ENCODE measurements around the gene IPO7.
A peak's percentile ranks its signal among the peaks of the same experiment; 100 is the strongest.
"Not testable (repeated sequence)": the region's sequence is repeated elsewhere in the genome, so short reads cannot be mapped to it uniquely, and the experiment has no call there.

Gene IPO7

DNA sequence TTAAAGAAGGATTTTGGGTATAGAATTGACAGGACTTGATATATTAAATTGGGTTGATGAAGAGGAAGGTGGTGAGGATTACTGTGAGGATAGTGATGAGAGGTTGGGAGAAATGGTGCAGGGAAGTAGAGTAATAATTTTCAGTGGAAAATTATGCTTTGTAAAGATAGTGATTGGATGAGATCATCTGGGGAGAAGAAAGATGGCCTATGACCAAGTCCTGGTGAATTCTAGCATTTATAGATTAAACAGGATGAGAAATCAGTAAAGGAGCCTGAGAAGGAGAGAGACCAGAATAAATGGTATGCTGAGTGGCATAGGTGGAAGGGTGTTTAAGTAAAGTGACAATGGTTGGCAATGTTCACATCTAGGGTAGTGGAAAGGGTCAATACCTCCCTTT is 15.0 kb downstream of the IPO7 start:
- DNase-seq: no peak

DNA sequence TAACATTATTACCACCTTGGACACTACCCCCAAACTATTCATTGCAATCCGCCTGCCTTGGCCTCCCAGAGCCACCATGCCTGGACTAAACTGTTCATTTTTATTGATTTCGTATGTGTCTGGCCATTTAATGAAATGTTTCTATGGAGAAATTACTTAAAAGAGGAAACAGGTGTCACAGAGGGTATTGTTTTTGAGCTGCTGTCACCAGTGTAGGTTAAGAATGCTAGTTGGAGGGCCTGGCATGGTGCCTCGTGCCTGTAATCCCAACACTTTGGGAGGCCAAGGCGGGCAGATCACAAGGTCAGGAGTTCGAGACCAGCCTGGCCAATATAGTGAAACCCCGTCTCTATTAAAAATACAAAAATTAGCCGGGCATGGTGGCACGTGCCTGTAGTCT is 17.4 kb downstream of the IPO7 start:
- not testable (repeated sequence) for DNase-seq

DNA sequence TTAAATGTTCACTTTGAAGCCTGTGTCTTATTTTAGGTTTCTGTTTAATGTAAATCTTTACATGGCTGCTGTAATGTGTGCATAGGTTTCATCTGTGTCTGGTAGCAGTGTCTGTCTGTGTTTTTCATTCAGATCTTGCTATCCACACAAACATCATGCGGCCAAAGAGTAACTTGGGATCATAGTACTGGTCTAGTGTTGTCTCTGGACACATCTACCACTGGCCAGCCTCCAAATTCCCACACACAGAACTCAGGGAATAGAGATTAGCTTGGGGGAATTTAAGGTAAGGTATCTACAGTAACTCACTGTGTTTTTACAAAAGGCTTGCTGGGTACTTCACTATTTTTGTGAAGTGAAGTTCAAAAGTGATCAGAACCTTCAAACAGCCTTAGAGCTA is 44.3 kb downstream of the IPO7 start:
- no peak for DNase-seq

DNA sequence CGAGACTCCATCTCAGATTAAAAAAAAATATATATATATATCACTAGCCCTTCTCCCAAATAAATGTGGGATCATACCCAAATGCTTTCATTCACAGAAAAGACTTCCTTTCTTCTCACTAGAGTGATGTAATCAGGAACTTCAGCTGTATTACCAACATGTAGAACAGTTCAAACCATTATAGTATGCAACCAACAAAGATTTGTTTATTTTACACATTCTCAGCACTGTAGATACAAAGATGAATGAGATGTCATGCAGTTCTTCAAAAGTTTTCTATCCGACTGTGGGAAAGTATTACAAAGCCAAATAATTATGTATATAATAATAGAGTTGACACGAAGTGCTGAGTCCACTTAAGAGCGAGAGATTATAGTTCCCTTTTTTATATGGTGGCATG is 54.2 kb downstream of the IPO7 start:
- DNase-seq: no peak

DNA sequence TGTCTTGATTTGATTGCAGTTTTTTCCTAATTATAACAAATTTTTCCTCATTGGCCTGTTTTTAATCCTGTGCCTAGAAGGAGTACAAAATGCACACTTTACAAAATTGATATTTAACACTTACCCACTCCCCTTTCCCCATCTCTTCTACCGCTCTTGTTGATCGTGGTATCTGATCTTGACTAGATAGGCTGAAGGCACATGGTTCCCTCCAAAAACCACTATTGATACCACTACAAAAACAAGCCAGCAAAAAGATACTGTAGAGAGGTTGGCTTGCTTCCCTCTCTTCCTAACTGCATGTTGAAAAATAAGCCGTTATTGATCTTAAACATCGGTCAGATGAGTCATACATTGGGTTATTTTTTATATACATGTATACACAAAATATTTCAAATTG is 61.8 kb downstream of the IPO7 start:
- no peak for DNase-seq

DNA sequence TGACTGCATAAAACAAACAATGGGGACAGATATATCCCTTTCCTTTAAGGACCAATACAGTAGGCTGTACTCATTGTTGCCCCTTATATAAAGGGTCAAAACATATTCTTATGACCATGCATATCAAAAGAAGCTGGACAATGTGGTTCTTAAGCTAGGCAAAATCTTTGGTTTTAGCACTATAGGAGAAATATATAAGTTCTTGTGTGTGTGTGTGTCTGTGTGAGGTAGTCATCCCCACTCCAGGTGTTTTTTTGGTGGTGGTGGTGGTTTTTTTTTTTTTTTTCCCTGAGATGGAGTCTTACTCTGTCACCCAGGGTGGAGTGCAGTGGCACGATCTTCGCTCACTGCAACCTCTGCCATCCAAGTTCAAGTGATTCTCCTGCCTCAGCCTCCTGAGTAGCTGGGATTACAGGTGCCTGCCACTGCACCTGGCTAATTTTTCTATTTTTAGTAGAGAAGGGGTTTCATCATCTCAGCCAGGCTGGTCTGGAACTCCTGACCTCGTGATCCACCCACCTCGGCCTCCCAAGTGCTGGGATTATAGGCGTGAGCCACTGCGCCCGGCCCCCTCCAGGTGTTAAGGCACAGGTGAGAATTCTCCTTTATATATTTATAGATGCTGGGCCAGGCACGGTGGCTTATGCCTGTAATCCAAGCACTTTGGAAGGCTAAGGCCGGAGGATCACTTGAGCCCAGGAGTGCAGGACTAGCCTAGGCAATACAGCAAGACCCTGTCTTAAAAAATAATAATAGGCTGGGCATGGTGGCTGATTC is 64.3 kb downstream of the IPO7 start:
- DNase-seq: no peak

DNA sequence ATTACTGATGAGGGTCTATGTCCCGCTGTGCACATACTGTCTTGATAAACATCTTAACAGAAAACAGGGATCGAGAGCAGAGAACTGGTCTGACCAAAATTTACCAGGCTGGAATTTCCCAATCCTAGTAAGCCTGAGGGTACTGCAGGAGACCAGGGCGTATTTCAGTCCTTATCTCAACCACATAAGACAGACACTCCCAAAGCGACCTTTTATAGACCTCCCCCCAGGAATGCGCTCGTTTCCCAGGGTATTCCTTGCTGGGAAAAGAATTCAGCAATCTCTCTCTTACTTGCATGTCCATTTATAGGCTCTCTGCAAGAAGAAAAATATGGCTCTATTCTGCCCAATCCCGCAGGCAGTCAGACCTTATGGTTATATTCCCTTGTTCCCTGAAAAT is 67.6 kb downstream of the IPO7 start:
- DNase-seq: not testable (repeated sequence)

DNA sequence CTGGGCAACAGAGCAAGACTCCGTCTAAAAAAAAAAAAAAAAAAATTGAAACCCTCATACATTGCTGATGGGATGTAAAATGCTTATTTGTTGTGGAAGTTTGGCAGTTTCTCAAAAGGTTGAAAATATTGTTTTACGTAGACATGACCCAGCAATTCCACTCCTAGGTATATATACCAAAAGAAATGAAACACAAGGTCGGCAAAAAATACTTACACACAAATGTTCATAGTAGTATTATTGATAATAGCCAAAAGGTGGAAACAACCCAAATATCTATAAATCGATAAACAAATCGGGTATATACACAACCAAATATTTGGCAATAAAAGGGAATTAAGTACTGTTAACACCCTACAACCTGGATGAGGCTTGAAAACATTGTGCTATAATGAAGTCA is 71.3 kb downstream of the IPO7 start:
- DNase-seq: no peak

DNA sequence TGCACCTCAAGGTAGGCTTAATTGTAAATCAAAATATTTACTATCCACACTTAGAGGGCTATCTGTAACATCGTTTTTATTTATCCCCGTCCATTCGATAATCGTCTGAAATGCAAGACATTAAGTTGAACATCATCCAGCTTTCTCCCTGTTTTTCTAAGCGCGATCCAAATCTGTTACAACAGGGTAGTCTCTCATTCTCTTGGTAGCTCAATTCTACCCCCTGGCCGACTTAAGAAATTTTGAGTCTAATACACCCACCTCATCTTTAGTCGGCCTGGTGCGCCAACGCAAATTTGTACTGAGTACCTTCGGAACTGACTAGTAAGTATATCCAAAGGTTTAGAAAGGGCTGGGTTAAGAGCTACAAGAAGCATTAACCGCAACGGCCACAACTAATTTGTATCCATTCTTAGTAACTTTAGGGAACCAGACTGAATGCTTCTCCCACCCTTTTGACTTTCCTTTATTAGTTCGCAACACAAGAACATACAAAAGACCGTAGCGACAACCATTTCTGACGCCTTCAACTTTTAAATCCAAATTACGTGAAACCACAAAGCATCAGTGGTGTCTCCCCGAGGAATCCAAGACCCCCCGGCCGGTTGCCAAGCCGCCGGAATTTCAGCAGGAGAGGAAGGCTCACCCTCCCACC is 75.3 kb downstream of the IPO7 start:
- no peak for DNase-seq

DNA sequence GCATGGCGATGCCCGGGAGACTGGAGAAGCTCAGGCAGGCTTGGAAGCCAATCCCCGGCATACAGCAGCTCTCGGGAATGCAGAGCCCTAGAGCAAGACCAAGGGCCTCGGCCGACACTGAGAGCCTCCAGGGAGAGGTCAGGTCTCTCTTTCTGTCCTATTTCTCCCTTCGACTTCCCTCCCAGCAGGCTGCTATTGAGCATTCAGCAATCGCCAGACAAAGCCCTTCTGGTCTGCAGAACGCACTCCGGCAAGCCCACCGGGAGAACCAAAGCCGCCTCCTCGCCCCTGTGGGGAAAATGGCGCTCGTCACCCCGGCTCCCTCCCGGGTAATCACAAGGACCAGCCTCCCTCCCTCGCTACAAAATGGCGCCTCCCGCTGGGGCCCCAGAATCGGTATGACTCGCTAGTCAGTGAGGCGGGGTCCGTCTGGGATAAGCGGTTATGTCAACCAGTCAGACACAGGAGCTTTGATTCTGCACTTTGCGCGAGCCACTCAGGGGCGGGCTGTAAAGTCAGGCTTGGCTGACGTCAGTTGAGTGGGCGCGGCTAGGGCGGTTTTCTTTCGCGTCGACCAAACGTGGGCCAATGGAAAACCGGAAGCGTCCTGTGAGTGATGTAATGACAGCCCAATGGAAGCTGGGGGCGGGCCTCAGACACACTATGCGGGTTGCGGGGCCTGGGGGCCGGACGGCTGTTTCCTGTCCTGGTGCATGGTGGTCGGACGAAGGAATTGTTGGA is 76.0 kb downstream of the IPO7 start, which contains the start of gene ZNF143:
TSS of gene ZNF143 (plus strand) at position 691 of the 741 bp plus-strand sequence. CDS start 10,297 bp downstream, outside the sequence.
- peak; percentile 93 for DNase-seq

DNA sequence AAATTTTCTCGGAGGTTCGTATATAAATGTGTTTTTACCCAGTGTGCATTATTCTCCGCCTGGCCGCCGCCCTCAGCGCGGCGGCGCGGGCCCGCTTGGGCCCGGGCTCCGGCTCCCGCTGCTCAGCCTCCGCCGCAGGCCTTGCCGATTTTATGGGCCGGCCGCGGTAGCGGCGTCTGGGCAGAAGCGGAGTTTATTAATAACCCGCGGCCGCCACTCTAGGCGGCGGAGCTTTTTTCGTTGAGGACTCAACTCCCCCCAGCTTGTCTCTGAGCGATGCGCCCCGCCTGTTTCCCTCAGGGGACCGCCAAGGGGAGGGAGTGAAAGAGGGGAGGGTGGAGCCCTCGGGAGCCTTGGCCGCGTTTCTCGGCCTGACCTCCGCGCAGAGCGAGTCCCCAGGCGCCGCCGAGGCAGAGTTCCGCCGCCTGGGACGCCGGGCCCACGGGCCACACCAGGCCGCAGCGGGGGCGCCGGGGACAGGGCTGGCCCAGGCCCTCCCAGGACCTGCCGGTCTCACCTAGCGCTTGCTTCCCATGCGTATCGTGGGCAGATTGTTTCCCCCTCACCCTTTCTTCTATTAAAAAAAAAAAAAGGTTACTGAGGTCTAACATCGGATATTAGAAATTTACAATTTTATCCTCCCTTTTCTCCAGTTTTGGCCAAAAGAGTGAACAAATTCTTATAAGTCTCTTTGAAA is 76.8 kb downstream of the IPO7 start:
- DNase-seq: no peak

DNA sequence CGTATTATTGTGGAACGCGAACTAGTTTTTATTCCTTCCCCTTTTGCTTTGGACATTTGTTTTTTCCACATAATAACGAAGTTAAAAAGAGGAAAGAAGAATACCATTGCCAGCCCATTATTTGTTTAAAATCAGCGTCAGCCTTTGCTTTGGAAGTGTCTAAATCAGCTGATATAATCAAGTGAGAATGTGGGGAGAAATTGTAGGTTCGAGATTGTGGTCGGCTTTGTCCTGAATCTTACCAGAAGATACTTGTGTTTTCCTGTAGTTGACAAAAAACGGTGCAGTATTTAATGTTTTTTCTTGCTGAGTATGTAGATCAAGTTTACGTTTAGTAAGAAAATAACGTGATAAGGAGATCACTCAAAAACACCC is 77.3 kb downstream of the IPO7 start:
- DNase-seq: no peak

DNA sequence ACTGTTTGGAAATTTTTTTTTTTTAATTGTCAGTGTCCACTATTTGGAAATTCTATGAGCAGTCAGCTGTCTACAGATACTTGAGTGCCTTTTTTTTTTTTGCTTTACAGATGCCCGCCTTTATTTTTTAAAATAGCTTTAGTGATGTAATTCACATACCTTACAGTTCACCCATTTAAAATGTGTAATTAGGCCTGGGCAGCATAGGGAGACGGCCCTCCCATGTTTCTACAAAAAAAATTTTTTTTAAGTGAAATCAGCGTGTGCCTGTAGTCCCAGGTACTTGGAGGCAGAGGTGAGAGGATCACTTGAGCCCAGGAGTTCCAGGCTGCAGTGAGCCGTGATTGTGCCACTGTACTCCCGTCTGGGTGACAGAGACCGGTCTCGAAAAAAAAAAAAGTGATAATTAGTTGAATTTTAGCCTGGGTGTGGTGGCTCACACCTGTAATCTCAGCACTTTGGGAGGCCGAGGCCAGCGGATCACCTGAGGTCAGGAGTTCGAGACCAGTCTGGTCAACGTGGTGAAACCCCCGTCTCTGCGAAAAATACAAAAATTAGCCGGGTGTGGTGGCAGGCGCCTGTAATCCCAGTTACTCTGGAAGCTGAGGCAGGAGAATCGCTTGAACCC is 77.8 kb downstream of the IPO7 start:
- no peak for DNase-seq

DNA sequence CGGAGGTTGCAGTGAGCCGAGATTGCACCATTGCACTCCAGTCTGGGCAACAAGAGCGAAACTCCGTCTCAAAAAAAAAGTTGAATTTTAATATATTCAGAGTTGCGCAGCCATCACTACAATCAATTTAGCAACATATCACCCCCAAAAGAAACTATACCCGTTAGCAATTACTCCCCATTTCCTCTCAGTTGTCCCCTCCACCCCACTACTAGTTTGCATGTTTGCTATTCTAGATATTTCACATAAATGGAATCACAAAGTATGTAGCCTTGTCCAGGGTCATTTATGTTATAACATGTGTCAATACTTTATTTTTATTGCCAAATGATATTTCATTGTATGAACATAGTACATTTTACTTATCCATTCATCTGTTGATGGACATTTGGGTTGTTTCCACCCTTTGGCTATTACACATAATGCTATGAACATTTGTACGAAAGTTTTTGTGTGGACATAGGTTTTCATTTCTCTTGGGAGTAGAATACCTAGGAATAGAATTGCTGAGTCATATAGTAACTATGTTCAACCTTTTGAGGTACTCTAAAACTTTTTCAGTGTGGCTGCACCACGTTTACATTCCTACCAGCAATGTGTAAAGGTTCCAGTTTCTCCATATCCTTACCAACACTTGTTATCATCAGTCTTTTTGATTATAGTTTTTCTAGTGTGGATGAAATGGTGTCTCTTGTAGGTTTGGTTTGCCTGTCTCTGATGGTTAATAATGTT is 78.5 kb downstream of the IPO7 start:
- DNase-seq: no peak

DNA sequence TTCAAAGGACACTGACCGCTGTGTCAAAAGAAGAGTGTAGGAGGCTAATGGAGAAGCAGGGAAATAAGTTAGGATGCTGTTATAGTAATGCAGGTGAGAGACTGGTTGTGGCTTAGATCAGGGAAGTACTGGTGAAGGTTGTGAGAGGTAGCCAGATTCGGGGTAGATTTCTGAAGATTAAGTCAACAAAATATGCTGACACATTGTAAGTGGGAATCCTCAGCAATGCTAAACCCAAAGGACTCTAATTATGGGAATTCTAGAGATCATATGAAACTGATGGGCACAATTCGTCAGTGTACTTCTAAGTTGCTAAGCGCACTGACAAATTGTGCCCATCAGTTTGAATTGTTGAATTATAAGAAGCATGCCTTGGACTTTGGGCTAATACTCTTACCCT is 86.3 kb downstream of the IPO7 start:
- no peak for DNase-seq

DNA sequence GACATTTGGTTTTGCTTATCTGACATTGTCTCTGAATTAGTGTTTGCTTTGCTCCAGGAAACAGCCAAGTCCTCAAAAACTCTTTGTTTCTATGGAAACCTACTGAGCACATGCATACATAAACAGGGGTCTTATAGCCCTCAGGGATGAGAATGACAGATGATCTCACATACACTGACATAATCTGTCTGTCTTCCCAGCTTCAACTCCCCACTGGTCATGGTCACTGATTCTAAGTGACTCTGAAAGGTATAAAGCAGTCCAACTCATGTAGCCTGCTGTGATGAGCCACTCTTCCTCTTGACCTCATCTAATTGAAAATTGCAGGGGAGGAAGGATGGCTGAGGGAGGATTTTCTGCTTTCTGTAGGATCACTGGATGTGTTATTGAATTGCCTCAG is 89.0 kb downstream of the IPO7 start:
- DNase-seq: no peak

DNA sequence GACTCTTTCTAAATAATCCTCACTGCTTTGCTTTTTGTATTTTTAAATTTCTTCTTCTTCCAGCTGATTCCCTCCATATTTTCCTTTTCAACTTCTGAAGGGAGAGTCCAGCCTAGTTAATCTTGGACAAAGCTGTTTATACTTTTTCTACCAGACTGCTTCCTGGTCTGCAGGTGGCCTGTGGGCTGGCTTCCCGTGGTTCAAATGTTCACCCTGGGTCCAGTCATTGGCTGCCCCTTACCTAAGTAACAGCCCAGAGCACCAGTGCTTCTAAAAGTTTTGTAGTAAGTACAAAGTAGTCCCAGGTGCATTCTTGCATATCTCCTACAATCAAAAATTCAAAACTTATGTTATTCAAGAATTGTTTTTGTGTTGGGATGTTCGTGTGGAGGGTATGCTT is 95.4 kb downstream of the IPO7 start:
- no peak for DNase-seq

DNA sequence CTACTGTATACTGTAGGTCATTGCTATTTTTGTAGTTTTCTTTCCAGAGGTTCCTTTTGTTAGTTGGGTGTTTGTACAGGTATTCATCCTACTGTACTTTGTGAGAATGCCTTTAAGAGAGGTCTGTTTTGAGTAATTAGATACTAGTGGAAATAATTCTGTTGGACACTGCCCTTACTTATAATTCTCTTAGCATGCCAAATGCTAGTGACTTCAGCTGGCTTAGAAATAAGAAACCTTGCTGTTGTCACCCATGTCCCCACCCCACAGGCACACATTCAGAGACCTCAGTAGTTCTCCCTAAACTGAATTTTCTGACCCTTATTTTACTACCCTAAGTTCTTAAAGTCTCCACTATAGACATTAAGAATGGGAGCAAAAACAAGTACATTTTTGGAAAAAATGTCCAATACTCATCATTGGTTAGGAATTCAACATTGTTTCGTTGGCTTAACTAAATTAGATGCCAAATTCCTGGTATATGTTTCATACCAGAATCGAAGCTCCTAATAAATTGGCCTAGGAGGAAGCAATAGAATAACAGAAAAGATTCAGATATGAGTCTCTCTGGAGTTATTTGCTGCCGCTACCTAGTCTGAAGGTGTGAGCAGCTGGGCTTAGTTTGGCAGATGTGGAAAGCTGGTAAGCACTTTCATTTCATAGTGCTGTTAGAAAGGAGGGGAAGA is 104.8 kb downstream of the IPO7 start:
- no peak for DNase-seq

DNA sequence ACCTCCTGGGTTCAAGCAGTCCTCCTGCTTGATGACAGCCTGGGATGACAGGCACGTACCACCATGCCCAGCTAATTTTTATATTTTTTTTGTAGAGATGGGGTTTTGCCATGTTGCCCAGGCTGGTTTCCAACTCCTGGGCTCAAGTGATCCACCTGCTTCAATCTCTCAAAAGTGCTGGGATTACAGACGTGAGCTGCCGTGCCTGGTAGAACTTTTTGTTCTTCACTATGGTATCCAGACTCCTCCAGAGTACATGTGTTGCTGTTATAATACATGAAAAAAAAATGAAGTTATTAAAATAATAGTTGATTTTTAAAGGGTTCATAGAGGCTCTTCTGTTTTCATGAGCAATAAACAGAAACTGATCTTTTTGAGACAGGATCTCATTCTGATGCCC is 105.9 kb downstream of the IPO7 start:
- DNase-seq: no peak

DNA sequence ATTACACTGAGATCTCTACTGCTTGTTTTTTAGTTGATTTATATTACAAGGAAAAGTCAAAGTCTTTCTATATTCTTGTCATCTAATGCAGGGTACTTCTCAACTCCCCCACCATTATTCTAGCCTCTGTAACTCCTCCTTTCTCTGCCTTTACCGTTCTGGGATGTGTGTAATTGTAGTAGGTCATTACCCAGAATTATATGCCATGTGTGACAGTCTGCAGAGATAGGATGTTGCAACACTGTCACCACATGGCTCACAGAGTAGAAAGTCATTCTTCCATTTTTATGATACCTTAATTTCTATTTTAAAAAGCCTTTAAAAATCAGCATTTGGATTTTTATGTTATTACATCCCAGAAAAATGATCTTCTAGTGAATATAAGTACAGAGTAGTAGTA is 109.0 kb downstream of the IPO7 start:
- DNase-seq: no peak

DNA sequence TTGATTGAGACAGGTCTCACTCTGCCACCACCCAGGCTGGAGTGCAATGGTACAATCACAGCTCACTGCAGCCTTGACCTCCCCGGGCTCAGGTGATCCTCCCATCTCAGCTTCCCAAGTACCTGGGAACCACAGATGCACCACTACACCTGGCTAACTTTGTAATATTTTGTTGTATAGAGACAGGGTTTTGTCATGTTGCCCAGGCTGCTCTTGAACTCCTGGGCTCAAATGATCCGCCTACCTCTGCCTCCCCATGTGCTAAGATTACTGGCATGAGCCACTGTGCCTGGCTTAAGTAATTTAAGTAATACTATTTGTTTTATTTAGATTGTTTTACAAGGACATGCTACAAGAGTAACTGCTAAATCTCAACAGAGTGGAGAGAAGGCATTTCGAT is 109.9 kb downstream of the IPO7 start:
- DNase-seq: no peak

Data from NCI-H524 treated with DMSO at 0.1 percent for 48 hours (cell line).